Activated CD4-positive, alpha-beta memory T cell treated with anti-CD3 and anti-CD28 coated beads, Interleukin-2, amount 10 ng/mL, durations not matched to agents 7 days and 5 days (primary cell): ENCODE results near the gene DOCK3. TPM values are rescaled to one million over a fixed set of nuclear protein-coding genes. Genes with fewer than 3 reads are reported as not detected.
"Not testable (repeated sequence)": the region's sequence is repeated elsewhere in the genome, so short reads cannot be mapped to it uniquely, and the experiment has no call there.

Source experiments
- CTCF ChIA-PET: fragments of 350-600 bp; sonication (Branson Sonifier 250); formaldehyde crosslinking; loops from one replicate; lab custom pipeline; 2021; ENCODE audit warnings: antibody characterized with exemption, inconsistent platforms; lab: Charles Lee
- POLR2A ChIA-PET: fragments of 350-600 bp; sonication (Branson Sonifier 250); formaldehyde crosslinking; loops from one replicate; lab custom pipeline; 2021; ENCODE audit warnings: antibody characterized with exemption; lab: Charles Lee
- DNase-seq: peaks from one replicate; pipeline ENCODE4 v3.0.0-alpha.2; 2020
- H3K27ac Mint-ChIP-seq: one replicate; pipeline ENCODE4 v1.8.0; 2021; ENCODE audit warnings: mild to moderate bottlenecking, mixed read lengths
- H3K27me3 Mint-ChIP-seq: one replicate; pipeline ENCODE4 v1.8.0; 2021; ENCODE audit warnings: mixed read lengths
- H3K36me3 Mint-ChIP-seq: one replicate; pipeline ENCODE4 v1.8.0; 2021; ENCODE audit warnings: low read depth, mixed read lengths
- H3K4me1 Mint-ChIP-seq: one replicate; pipeline ENCODE4 v1.8.0; 2021; ENCODE audit warnings: mixed read lengths
- H3K4me3 Mint-ChIP-seq: one replicate; pipeline ENCODE4 v1.8.0; 2021; ENCODE audit warnings: mild to moderate bottlenecking, mixed read lengths
- H3K9me3 Mint-ChIP-seq: one replicate; pipeline ENCODE4 v1.8.0; 2021; ENCODE audit warnings: mixed read lengths
- total RNA-seq, 2 experiments: library from RNA; stranded (reverse); gene quantifications; one replicate each; pipeline ENCODE4 v1.2.3, GENCODE V29; 2021

Gene DOCK3
- total RNA-seq, 2 experiments from 2014 or later: 1.6 to 1.7 TPM

DNA sequence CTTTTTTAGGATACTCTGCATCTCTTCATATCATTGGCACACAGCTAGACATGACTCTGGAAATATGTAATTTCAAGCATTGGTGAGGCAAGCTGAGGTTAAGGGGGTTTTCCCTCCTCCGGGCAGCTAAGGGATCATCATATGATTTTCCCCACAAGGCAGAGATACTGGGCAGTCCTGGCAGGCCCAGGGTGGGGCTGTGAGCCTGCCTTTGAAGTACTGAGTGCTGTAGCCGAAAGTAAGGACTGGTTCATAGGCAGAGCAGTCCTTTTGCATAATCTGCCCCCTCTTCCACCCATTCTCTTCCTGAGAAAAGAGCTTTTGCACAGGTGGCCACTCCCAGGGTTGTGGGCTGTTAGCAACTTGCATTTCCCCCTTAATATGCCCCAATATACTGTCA is 541.6 kb downstream of the DOCK3 start:
- no peaks in the 10 kb centered on the region for H3K9me3 Mint-ChIP-seq
- no peak overlapping the region for H3K4me3 Mint-ChIP-seq
- H3K27me3 Mint-ChIP-seq: no peaks in the 10 kb centered on the region
- no peaks in the 10 kb centered on the region for H3K4me1 Mint-ChIP-seq
- no peak overlapping the region for H3K27ac Mint-ChIP-seq
- DNase-seq: no peak
- ChIA-PET POLR2A (no interaction called here), CTCF (no interaction called here)
- H3K36me3 Mint-ChIP-seq: no peaks in the 10 kb centered on the region

DNA sequence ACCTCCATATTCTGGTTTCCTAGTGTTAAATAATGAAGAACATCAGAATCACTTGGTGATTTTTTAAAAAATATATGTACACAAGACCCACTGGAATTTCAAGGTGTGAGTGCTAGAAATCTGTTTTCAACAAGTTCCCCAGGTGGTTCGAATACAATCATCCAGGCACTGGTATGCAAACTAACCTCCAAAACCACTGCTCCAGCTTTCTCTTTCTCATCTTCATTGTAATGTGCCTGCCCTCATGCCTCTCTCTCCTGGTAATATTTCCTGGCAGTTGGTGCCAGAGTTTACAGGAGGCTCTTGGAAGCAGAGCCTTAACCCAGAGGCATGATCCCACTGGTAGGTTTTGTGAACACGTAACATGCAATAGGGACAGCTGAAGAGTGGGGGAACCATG is 547.2 kb downstream of the DOCK3 start:
- ChIA-PET POLR2A (no interaction called here), CTCF (no interaction called here)
- Mint-ChIP-seq H3K4me1 (peaks cover 5% of the 10 kb centered on the region), H3K9me3 (no peaks in the 10 kb centered on the region), H3K27ac (no peak overlapping the region), H3K36me3 (no peaks in the 10 kb centered on the region), H3K27me3 (no peaks in the 10 kb centered on the region), H3K4me3 (no peak overlapping the region)
- DNase-seq: no peak

DNA sequence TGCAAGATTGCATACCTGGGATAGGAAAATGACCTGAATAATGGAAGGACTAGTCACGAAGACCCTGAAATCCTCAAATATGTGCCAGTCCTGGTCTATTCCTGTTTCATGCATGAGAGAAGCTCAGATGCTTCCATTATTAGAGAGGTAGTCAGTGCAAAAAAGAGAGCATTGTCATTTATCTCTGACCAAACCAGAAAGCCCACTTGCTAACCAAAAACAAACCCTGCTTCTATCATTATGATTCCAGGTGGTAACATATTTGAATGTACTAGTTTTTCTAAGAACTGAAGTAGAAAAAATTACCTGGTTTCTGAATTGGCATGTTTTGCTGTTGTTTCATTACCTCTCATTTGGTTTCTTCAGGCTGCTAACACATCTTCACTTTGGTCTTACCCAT is 549.6 kb downstream of the DOCK3 start:
- no peak overlapping the region for H3K4me3 Mint-ChIP-seq
- H3K4me1 Mint-ChIP-seq: peaks cover 5% of the 10 kb centered on the region

DNA sequence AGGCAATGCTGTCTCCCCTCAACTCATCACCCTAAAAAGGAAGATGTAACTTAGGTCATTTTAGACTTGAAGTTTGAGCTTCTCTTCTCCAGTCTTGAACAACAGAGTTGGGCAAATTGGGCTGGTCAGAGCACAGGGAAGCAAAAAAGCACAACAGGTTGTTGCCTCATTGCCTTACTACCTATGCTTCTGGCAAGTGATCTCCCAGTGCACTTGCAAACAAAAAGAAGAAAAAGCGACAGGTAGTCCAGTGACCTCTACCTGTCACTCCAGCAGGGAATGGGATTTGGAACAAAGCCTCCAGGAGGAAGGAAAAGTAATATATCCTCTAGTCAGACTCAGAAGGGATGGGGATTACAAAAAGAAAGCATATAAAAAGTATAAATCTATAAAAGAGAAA is 550.1 kb downstream of the DOCK3 start:
- POLR2A ChIA-PET: no interaction called here
- DNase-seq: no peak
- Mint-ChIP-seq H3K27me3 (no peaks in the 10 kb centered on the region), H3K27ac (no peak overlapping the region), H3K4me3 (no peak overlapping the region), H3K9me3 (no peaks in the 10 kb centered on the region), H3K4me1 (peaks cover 5% of the 10 kb centered on the region), H3K36me3 (no peaks in the 10 kb centered on the region)
- CTCF ChIA-PET: no interaction called here

More for the DNA sequence above, 549.6 kb downstream of the DOCK3 start:
- ChIA-PET POLR2A (no interaction called here), CTCF (no interaction called here)
- DNase-seq: no peak
- Mint-ChIP-seq H3K36me3 (no peaks in the 10 kb centered on the region), H3K27me3 (no peaks in the 10 kb centered on the region), H3K9me3 (no peaks in the 10 kb centered on the region), H3K27ac (no peak overlapping the region)

DNA sequence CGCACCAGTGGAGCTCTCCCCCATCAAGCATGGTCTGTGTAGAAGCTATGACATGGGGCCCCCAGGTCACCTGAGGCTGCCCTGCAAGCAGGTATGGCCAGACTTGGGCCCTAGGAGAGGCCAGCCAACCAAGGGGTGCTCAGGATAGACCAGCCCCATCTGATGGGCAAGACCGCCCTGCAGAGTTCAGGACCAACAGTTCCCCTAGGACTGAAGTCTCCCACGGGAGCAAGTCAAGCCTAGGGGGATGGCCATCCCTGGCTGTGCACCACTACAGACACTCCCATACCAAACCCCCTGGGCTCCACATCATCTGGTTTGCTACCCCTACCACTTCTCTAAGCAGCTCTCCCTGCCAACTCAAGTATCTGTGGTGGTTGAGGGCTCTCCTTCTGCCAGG is 568.2 kb downstream of the DOCK3 start:
- H3K36me3 Mint-ChIP-seq: peaks cover 5% of the 10 kb centered on the region
- H3K4me1 Mint-ChIP-seq: no peaks in the 10 kb centered on the region

DNA sequence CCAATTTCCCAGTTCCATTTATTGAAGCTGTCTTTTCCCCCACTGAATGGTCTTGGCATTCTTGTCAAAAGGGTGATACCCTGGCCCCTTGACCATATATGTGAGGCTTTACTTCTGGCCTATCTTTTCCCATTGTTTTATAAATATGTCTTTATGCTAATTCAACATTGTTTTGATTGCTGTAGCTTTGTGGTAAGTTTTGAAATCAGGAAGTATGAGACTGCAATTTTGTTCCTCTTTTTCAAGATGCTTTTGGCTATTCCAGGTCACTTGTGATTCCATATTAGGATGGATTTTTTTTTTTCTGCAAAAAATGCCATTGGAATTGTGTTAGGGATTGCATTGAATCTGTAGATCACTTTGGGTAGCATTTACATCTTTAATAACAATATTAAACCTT is 569.2 kb downstream of the DOCK3 start:
- H3K9me3 Mint-ChIP-seq: no peaks in the 10 kb centered on the region
- POLR2A ChIA-PET: no interaction called here
- CTCF ChIA-PET: no interaction called here

More for the DNA sequence above, 568.2 kb downstream of the DOCK3 start:
- Mint-ChIP-seq H3K27ac (no peak overlapping the region), H3K27me3 (no peaks in the 10 kb centered on the region), H3K4me3 (no peak overlapping the region), H3K9me3 (peaks cover 3% of the 10 kb centered on the region)
- no peak for DNase-seq
- ChIA-PET CTCF (no interaction called here), POLR2A (no interaction called here)

DNA sequence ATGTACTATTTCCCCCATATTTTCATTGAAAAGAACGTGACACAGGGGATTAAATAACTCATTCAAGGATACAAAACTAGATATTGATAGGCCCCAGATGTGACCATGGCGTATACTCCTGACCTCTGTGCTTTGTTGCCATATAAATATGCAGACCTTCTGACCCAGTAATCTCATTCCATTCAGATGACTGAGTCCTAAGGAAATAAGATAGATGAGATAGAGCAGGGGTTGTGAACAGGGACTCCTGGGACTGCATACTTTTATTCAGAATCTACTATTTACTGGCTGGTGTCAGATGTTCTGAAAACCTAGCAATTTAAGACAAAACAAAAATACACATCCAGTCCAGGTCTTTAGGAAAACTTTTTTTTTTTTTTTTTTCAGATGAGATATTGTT is 571.1 kb downstream of the DOCK3 start:
- Mint-ChIP-seq H3K27ac (no peak overlapping the region), H3K9me3 (no peaks in the 10 kb centered on the region), H3K36me3 (no peaks in the 10 kb centered on the region), H3K27me3 (no peaks in the 10 kb centered on the region), H3K4me1 (no peaks in the 10 kb centered on the region), H3K4me3 (no peak overlapping the region)
- no peak for DNase-seq
- CTCF ChIA-PET: no interaction called here
- POLR2A ChIA-PET: no interaction called here

More for the DNA sequence above, 569.2 kb downstream of the DOCK3 start:
- DNase-seq: no peak
- no peak overlapping the region for H3K27ac Mint-ChIP-seq
- peaks cover under 1% of the 10 kb centered on the region for H3K36me3 Mint-ChIP-seq
- H3K27me3 Mint-ChIP-seq: no peaks in the 10 kb centered on the region
- H3K4me3 Mint-ChIP-seq: no peak overlapping the region
- H3K4me1 Mint-ChIP-seq: no peaks in the 10 kb centered on the region

DNA sequence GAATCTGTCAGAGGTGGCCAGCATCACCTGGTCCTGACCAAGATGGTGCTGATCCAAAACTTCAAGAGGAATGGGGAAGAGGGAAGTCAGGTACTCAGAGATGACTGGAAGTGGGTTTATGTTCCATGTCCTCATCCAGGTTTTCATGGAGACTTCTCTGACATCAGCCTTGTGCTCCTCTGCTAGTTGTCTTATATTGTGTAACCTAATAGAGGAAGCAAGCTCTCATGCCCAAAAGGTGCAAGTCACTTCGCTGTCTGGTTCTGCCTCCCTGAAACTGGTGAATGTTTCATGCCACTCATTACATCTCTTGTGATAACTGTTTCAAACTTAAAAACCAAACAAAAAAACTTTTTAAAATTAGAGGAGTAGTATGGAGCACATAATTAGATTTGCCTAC is 583.1 kb downstream of the DOCK3 start:
- no peak for DNase-seq
- Mint-ChIP-seq H3K9me3 (no peaks in the 10 kb centered on the region), H3K4me1 (no peaks in the 10 kb centered on the region), H3K4me3 (no peak overlapping the region), H3K36me3 (no peaks in the 10 kb centered on the region), H3K27ac (no peak overlapping the region), H3K27me3 (peaks cover 2% of the 10 kb centered on the region)
- ChIA-PET CTCF (no interaction called here), POLR2A (no interaction called here)

DNA sequence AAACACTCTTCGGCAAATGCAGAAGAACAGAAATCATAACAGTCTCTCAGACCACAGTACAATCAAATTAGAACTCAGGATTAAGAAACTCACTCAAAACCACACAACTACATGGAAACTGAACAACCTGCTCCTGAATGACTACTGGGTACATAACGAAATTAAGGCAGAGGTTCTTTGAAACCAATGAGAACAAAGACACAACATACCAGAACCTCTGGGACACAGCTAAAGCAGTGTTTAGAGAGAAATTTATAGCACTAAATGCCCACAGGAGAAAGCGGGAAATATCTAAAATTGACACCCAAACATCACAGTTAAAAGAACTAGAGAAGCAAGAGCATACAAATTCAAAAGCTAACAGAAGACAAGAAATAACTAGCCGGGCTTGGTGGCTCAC is 589.4 kb downstream of the DOCK3 start:
- H3K36me3 Mint-ChIP-seq, H3K4me3 Mint-ChIP-seq, H3K27me3 Mint-ChIP-seq, H3K9me3 Mint-ChIP-seq, DNase-seq, CTCF ChIA-PET, H3K27ac Mint-ChIP-seq, POLR2A ChIA-PET, H3K4me1 Mint-ChIP-seq: not testable (repeated sequence)

DNA sequence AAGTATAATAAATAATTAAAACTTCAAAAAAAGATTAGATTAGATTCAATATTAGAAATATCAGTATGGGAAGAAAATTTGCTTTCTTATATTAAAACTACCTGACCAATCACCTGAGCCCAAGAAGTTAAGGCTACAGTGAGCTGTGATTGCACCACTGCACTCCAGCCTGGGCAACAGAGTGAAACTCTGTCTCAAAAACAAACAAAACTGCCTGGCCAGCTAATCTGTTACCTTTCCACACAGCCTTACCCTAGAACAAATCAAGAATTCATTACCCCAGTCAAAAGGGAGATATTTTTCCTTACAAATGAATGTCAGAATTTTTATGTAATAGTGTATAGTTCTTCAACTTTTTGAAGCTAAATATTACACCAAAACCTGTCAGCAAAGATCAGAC is 593.4 kb downstream of the DOCK3 start:
- CTCF ChIA-PET: no interaction called here
- POLR2A ChIA-PET: no interaction called here
- H3K27ac Mint-ChIP-seq: no peak overlapping the region
- no peaks in the 10 kb centered on the region for H3K36me3 Mint-ChIP-seq
- no peaks in the 10 kb centered on the region for H3K4me1 Mint-ChIP-seq
- H3K4me3 Mint-ChIP-seq: no peak overlapping the region
- no peaks in the 10 kb centered on the region for H3K27me3 Mint-ChIP-seq
- DNase-seq: no peak
- H3K9me3 Mint-ChIP-seq: peaks cover 3% of the 10 kb centered on the region

DNA sequence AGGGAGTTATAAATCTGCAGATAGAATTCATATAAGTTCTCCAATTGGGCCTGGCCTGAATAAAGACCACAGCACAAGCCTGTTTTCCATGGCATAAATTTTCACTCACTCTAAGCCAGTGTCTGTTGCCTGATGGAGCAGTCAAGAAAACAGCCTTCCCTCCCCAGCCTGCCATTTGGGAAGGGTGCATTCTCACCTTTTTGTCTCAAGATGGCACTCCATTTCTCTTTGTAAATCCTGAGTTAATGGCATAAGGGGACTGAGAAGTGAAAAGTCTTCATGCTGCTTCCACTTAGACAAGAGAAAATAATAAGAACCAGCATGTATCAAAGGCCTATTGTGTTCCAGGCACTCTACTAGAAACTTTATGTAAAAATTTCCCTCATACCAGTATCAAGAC is 594.7 kb downstream of the DOCK3 start:
- Mint-ChIP-seq H3K9me3 (peaks cover 3% of the 10 kb centered on the region), H3K4me3 (no peak overlapping the region), H3K27ac (no peak overlapping the region), H3K36me3 (no peaks in the 10 kb centered on the region), H3K27me3 (no peaks in the 10 kb centered on the region), H3K4me1 (no peaks in the 10 kb centered on the region)
- ChIA-PET POLR2A (no interaction called here), CTCF (no interaction called here)
- DNase-seq: no peak

DNA sequence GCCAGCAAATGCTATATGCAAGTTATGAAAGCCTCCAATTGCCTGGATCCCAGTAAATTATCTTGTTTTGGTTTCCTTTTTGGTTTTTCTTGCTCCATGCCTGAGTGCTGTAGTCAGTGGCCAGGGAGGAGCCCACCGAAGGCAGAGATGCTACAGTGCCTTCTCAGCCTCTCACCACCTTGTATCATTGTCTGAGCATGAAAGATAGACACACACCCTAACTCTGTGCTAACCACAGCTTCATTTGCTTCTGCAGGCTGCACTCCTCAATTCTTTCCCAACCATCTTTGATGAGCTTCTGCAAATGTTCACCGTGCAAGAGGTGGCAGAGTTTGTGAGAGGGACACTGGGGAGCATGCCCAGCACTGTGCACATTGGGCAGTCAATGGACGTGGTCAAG is 595.8 kb downstream of the DOCK3 start:
- ChIA-PET POLR2A (no interaction called here), CTCF (no interaction called here)
- H3K4me1 Mint-ChIP-seq: no peaks in the 10 kb centered on the region
- peaks cover 3% of the 10 kb centered on the region for H3K9me3 Mint-ChIP-seq
- H3K36me3 Mint-ChIP-seq: no peaks in the 10 kb centered on the region
- H3K4me3 Mint-ChIP-seq: no peak overlapping the region
- DNase-seq: no peak
- no peak overlapping the region for H3K27ac Mint-ChIP-seq
- H3K27me3 Mint-ChIP-seq: no peaks in the 10 kb centered on the region

DNA sequence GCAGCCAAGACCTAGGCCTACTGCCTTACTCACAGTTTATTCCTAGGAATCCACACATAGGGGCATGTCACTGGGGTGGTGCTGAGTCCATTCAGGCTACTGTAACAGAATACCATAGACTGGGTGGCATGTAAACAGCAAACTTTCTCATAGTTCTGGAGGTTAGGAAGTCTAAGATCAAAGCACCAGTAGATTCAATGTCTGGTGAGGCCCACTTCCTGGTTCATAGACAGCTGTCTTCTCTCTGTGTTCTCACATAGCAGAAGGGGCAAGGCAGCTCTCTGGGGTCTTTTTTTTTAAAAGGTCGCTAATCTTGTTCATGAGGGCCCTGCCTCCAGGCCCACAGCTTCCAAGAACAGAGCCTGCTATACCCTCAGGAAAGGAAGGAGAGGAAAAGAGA is 596.4 kb downstream of the DOCK3 start:
- Mint-ChIP-seq H3K9me3 (no peaks in the 10 kb centered on the region), H3K4me3 (no peak overlapping the region), H3K36me3 (no peaks in the 10 kb centered on the region), H3K27me3 (no peaks in the 10 kb centered on the region), H3K4me1 (no peaks in the 10 kb centered on the region), H3K27ac (no peak overlapping the region)
- CTCF ChIA-PET: no interaction called here
- no peak for DNase-seq
- POLR2A ChIA-PET: no interaction called here

DNA sequence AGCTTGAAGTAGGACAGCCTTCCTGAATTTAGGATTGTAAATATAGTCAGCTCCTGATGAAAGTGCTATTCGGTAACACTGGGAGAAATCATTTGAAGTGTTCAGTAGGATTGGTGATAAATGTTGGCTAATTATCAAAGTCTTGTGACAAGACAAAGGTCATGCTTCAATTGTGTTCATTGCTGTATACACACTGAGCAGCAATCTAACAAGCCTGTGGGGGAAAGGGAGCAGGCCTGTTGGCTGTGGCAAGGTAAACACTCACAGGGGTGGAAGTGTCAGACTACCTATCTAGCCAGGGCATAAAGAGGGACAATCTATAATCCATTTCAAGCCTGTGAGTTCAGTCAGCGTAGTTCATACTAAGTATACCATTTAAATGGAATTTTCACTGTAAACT is 599.3 kb downstream of the DOCK3 start:
- H3K4me3 Mint-ChIP-seq: no peak overlapping the region
- DNase-seq: no peak
- CTCF ChIA-PET: no interaction called here
- no peaks in the 10 kb centered on the region for H3K36me3 Mint-ChIP-seq
- no peaks in the 10 kb centered on the region for H3K27me3 Mint-ChIP-seq
- POLR2A ChIA-PET: no interaction called here
- no peaks in the 10 kb centered on the region for H3K4me1 Mint-ChIP-seq
- no peak overlapping the region for H3K27ac Mint-ChIP-seq
- H3K9me3 Mint-ChIP-seq: no peaks in the 10 kb centered on the region
